Liver (tissue), 9 donors: ENCODE data around the gene TXNDC11. TPM values are rescaled to one million over a fixed set of nuclear protein-coding genes. Genes with fewer than 3 reads are reported as not detected.
A peak's percentile ranks its signal among the peaks of the same experiment; 100 is the strongest.

Source experiments
- DNase-seq: peaks from one replicate; pipeline ENCODE4 v3.0.0-alpha.2; 2017; ENCODE audit warnings: low spot score
- H3K27ac ChIP-seq, 2 donors: one replicate each; pipeline ENCODE4 v1.7.0; 2013; ENCODE audit warnings: inconsistent platforms in 2 of 2, low read length in 2 of 2, control low read depth in 1 of 2, low read depth in 1 of 2, mild to moderate bottlenecking in 1 of 2
- H3K27me3 ChIP-seq, 4 donors: one replicate each; pipeline versions ENCODE4 v1.6.1 to v1.7.0; 2013; ENCODE audit warnings: low read length in 3 of 4, inconsistent platforms in 1 of 4, mild to moderate bottlenecking in 1 of 4, moderate library complexity in 1 of 4; ENCODE audit not compliant: control insufficient read depth in 4 of 4, insufficient read depth in 4 of 4
- H3K36me3 ChIP-seq, 4 donors: one replicate each; pipeline versions ENCODE4 v1.6.1 to v1.7.0; 2013; ENCODE audit warnings: low read length in 3 of 4, mild to moderate bottlenecking in 3 of 4, low read depth in 1 of 4, moderate library complexity in 1 of 4; ENCODE audit not compliant: control insufficient read depth in 4 of 4, insufficient read depth in 3 of 4
- H3K4me1 ChIP-seq, 4 donors: one replicate each; pipeline versions ENCODE4 v1.6.1 to v1.7.0; 2013; ENCODE audit warnings: low read length in 3 of 4, mild to moderate bottlenecking in 3 of 4, moderate library complexity in 1 of 4; ENCODE audit not compliant: control insufficient read depth in 4 of 4, insufficient read depth in 4 of 4
- H3K4me3 ChIP-seq, 3 donors: one replicate each; pipeline versions ENCODE4 v1.6.1 to v1.7.0; 2013; ENCODE audit warnings: low read length in 3 of 3, control low read depth in 1 of 3, low read depth in 1 of 3, mild to moderate bottlenecking in 1 of 3
- H3K9ac ChIP-seq, 2 donors: one replicate each; pipeline ENCODE4 v1.7.0; 2013; ENCODE audit warnings: low read length in 2 of 2, mild to moderate bottlenecking in 2 of 2, moderate library complexity in 2 of 2, control low read depth in 1 of 2, low read depth in 1 of 2
- H3K9me3 ChIP-seq, 4 donors: one replicate each; pipeline versions ENCODE4 v1.6.1 to v1.7.0; 2013; ENCODE audit warnings: low read length in 3 of 4; ENCODE audit not compliant: control insufficient read depth in 4 of 4
- CTCF ChIP-seq: fragments of 150-350 bp; IDR thresholded peaks from 2 replicates; pipeline ENCODE4 v1.5.1; 2017; ENCODE audit warnings: improper control_type of control experiment, low read depth, low read length; ENCODE audit not compliant: missing input control
- EGR1 ChIP-seq, 2 donors: IDR thresholded peaks; 2 replicates each; pipeline ENCODE4 v1.6.1; 2016 to 2018; ENCODE audit warnings: antibody characterized with exemption in 2 of 2, low read depth in 2 of 2
- FOXA1 ChIP-seq: IDR thresholded peaks from 2 replicates; pipeline ENCODE4 v1.6.1; 2016; ENCODE audit warnings: antibody characterized with exemption
- FOXA2 ChIP-seq: IDR thresholded peaks from 2 replicates; pipeline ENCODE4 v1.6.1; 2016; ENCODE audit warnings: antibody characterized with exemption
- GABPA ChIP-seq, 2 donors: IDR thresholded peaks in 1 of 2; conservative IDR thresholded peaks in 1 of 2; 2 replicates each; pipeline ENCODE4 v1.6.1; 2016; ENCODE audit warnings: antibody characterized with exemption in 2 of 2, mild to moderate bottlenecking in 1 of 2, moderate library complexity in 1 of 2
- HNF4A ChIP-seq, 2 donors: conservative IDR thresholded peaks; 2 replicates each; pipeline ENCODE4 v1.6.1; 2016; ENCODE audit warnings: antibody characterized with exemption in 2 of 2, mild to moderate bottlenecking in 2 of 2
- HNF4G ChIP-seq: IDR thresholded peaks from 2 replicates; pipeline ENCODE4 v1.6.1; 2016; ENCODE audit warnings: antibody characterized with exemption
- JUND ChIP-seq, 2 donors: IDR thresholded peaks; 2 replicates each; pipeline ENCODE4 v1.6.1; 2016; ENCODE audit warnings: antibody characterized with exemption in 2 of 2
- MAX ChIP-seq: IDR thresholded peaks from 2 replicates; pipeline ENCODE4 v1.6.1; 2016; ENCODE audit warnings: antibody characterized with exemption
- NR2F2 ChIP-seq: IDR thresholded peaks from 2 replicates; pipeline ENCODE4 v1.6.1; 2016; ENCODE audit warnings: antibody characterized with exemption
- RAD21 ChIP-seq, 2 donors: IDR thresholded peaks; 2 replicates each; pipeline ENCODE4 v1.6.1; 2016; ENCODE audit warnings: antibody characterized with exemption in 2 of 2, mild to moderate bottlenecking in 2 of 2
- RXRA ChIP-seq, 2 donors: IDR thresholded peaks; 2 replicates each; pipeline ENCODE4 v1.6.1; 2017 to 2018; ENCODE audit warnings: antibody characterized with exemption in 2 of 2, mild to moderate bottlenecking in 1 of 2
- SP1 ChIP-seq: IDR thresholded peaks from 2 replicates; pipeline ENCODE4 v1.6.1; 2018; ENCODE audit warnings: antibody characterized with exemption, mild to moderate bottlenecking
- TAF1 ChIP-seq: conservative IDR thresholded peaks from 2 replicates; pipeline ENCODE4 v1.6.1; 2016; ENCODE audit warnings: antibody characterized with exemption, mild to moderate bottlenecking
- YY1 ChIP-seq: IDR thresholded peaks from 2 replicates; pipeline ENCODE4 v1.6.1; 2016; ENCODE audit warnings: antibody characterized with exemption, mild to moderate bottlenecking
- ZBTB33 ChIP-seq: IDR thresholded peaks from 2 replicates; pipeline ENCODE4 v1.6.1; 2016; ENCODE audit warnings: antibody characterized with exemption
- polyA plus RNA-seq, 2 donors: library from polyadenylated mRNA; stranded (reverse) in 1 of 2; unstranded in 1 of 2; fragments of 200-250 nt in 1 of 2; fragments of >200 nt in 1 of 2; fragmentation: Nextera tagmentation in 1 of 2; extraction: Ambion mirVana in 1 of 2; gene quantifications; one replicate each; pipeline versions ENCODE4 v1.2.1 to v1.2.3, GENCODE V29; 2013 to 2015
- total RNA-seq, 2 donors: library from RNA; depleted of rRNA; stranded (reverse); fragments of >200 nt; gene quantifications; one replicate each; pipeline ENCODE4 v1.2.3, GENCODE V29; 2014
- TF ChIP-seq, protein P1 (sequence below): IDR thresholded peaks from 2 replicates; pipeline ENCODE4 v1.6.1; 2016; ENCODE audit warnings: antibody characterized with exemption
- TF ChIP-seq, protein P2 (sequence below): IDR thresholded peaks from 2 replicates; pipeline ENCODE4 v1.6.1; 2016; ENCODE audit warnings: antibody characterized with exemption, mild to moderate bottlenecking
- donor health status: healthy.
- donor health status: healthy.
- donor health status: healthy.
- donor health status: healthy.
- donor health status: healthy.

The TXNDC11 gene
- total and polyA plus RNA-seq, 4 donors: 26.4 to 63.5 (median 48.5) TPM

- Histone ChIP-seq H3K4me1 (peaks cover 4 to 30% (median 18%) of the 10 kb centered on the region in 4 donors), H3K36me3 (peaks cover 1 to 6% (median 4%) of the 10 kb centered on the region in 4 donors), H3K4me3 (no peak overlapping the region), H3K27me3 (no peaks in the 10 kb centered on the region), H3K27ac (peak overlapping the region; percentile 75 to 90), H3K9ac (no peak overlapping the region), H3K9me3 (no peaks in the 10 kb centered on the region)
- no peak for DNase-seq
- TF ChIP-seq FOXA1 (no peak), TAF1 (no peak), GABPA (IDR thresholded peaks at IDR 0.05 in 1 of 2, conservative IDR thresholded peaks at IDR 0.05 in 1 of 2) (no peak), CTCF (no peak), MAX (no peak), HNF4A (conservative IDR thresholded peaks at IDR 0.05) (no peak), SP1 (no peak), NR2F2 (no peak), FOXA2 (no peak), JUND (IDR thresholded peaks at IDR 0.05) (no peak), HNF4G (no peak), RXRA (IDR thresholded peaks at IDR 0.05) (no peak), RAD21 (IDR thresholded peaks at IDR 0.05) (no peak), EGR1 (IDR thresholded peaks at IDR 0.05; ENCODE audit: low read depth in 2 of 2) (no peak), ZBTB33 (no peak), YY1 (no peak)
- TF ChIP-seq, protein P1, sequence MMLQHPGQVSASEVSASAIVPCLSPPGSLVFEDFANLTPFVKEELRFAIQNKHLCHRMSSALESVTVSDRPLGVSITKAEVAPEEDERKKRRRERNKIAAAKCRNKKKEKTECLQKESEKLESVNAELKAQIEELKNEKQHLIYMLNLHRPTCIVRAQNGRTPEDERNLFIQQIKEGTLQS: no peak
- TF ChIP-seq, protein P2, sequence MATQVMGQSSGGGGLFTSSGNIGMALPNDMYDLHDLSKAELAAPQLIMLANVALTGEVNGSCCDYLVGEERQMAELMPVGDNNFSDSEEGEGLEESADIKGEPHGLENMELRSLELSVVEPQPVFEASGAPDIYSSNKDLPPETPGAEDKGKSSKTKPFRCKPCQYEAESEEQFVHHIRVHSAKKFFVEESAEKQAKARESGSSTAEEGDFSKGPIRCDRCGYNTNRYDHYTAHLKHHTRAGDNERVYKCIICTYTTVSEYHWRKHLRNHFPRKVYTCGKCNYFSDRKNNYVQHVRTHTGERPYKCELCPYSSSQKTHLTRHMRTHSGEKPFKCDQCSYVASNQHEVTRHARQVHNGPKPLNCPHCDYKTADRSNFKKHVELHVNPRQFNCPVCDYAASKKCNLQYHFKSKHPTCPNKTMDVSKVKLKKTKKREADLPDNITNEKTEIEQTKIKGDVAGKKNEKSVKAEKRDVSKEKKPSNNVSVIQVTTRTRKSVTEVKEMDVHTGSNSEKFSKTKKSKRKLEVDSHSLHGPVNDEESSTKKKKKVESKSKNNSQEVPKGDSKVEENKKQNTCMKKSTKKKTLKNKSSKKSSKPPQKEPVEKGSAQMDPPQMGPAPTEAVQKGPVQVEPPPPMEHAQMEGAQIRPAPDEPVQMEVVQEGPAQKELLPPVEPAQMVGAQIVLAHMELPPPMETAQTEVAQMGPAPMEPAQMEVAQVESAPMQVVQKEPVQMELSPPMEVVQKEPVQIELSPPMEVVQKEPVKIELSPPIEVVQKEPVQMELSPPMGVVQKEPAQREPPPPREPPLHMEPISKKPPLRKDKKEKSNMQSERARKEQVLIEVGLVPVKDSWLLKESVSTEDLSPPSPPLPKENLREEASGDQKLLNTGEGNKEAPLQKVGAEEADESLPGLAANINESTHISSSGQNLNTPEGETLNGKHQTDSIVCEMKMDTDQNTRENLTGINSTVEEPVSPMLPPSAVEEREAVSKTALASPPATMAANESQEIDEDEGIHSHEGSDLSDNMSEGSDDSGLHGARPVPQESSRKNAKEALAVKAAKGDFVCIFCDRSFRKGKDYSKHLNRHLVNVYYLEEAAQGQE: no peak
These were observed 41.3 kb upstream of the TXNDC11 start for GRCh38 chr16:11784038-11784369.
